Adipose tissue (tissue), 3 donors: Measurements from ENCODE around the gene SRM. TPM values are rescaled to one million over a fixed set of nuclear protein-coding genes. Genes with fewer than 3 reads are reported as not detected.
"Not testable (repeated sequence)": the region's sequence is repeated elsewhere in the genome, so short reads cannot be mapped to it uniquely, and the experiment has no call there.

Source experiments
- H3K27ac ChIP-seq: one replicate; pipeline ENCODE4 v1.5.1; 2013; ENCODE audit warnings: low read depth, low read length
- WGBS, 3 donors: extraction: QIAGEN DNeasy Blood & Tissue Kit; methylation state at CpG; one replicate each; pipeline ENCODE4 v1.1.7; 2013; 5-methylcytosine and 5-hydroxymethylcytosine counted together
- polyA plus RNA-seq, 3 donors: library from polyadenylated mRNA; stranded (reverse); fragments of 200-250 nt; gene quantifications; one replicate each; pipeline ENCODE4 v1.2.3, GENCODE V29; 2013
- donor health status: healthy with polysubstance abuse.
- donor health status: Bipolar disorder and iron deficiency.
- donor health status: healthy.

SRM gene
- polyA plus RNA-seq, 3 donors: 113 to 130 (median 120) TPM

DNA sequence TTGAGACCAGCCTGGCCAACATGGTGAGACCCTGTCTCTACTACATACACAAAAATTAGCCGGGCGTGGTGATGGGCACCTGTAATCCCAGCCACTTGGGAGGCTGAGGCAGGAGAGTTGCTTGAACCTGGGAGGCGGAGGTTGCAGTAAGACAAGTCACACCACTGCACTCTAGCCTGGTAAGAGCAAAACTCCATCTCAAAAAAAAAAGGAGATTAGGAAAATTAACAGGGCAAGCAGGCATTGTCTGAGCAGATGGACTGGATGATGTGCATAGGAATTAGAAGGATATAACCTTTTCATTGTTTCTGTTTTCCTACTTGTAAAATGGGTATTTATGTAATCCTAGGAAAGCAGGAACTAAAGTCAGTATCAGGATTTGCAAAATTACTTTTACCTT lies 31.8 kb downstream of the SRM start:
- no peak overlapping the region for H3K27ac ChIP-seq
- 91 to 98% (median 96%) methylated on average over 3 of the region's 3 CpGs for WGBS, 3 donors

DNA sequence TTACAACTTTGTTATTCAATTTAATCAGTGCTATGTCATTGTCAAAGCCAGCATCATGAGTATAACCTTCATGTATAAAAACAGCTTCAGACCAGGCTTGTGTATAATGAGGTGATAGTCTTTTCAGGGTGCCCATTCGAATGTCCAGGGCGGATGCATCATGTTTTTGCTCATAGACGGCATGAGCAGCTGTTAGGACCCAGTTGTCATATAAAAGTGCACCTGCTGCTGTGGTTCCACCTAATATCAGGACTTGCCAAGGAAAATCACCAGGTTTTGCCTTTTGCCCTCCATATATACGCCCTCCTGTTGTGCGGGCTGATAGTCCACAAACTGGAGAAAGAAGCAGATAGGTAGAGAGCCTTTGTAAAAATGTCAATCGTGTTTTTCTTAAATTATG lies 32.5 kb downstream of the SRM start:
- WGBS, 3 donors: 71 to 76% (median 76%) methylated on average over 6 of the region's 6 CpGs
- H3K27ac ChIP-seq: no peak overlapping the region

DNA sequence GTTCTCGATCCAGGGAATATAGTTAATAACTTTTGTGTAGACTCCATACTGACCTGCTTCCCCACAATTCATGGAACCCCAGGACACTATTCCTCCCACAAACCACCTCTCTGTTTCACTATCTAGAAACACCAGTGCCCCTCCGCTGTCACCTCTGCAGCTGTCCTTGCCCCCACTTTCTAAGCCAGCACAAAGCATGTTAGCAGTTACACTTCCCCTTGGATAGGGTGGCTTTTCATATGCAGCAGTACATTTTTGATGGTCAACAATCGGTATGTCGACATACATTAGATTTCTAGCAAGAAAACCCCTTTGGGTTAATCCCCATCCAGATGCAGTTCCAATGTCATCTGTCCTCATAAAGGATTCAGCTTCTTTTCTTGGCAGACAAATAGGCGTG lies 32.9 kb downstream of the SRM start:
- WGBS, 3 donors: 92 to 95% (median 92%) methylated on average over 5 of the region's 5 CpGs
- no peak overlapping the region for H3K27ac ChIP-seq

DNA sequence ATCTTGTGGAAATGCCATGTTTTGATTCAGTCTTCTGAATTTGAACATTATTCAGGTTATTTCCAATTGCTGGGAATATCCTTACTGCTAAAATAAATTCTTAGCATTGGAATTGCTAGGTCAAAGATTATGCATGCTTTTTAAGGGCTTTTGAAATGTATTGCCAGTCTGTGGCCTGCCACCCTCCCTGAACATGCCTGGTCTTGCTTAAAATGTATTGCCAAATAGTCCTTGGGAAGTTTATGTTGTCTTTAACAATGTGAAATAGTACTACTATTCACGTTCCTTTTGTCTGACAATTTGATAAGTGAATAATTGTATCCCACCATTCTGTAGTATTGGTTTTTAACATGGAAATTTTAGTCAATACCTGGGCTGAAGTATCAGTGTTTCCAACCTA lies 33.8 kb downstream of the SRM start:
- H3K27ac ChIP-seq: no peak overlapping the region
- 68 to 79% (median 69%) methylated on average over 1 of the region's 1 CpG for WGBS, 3 donors

DNA sequence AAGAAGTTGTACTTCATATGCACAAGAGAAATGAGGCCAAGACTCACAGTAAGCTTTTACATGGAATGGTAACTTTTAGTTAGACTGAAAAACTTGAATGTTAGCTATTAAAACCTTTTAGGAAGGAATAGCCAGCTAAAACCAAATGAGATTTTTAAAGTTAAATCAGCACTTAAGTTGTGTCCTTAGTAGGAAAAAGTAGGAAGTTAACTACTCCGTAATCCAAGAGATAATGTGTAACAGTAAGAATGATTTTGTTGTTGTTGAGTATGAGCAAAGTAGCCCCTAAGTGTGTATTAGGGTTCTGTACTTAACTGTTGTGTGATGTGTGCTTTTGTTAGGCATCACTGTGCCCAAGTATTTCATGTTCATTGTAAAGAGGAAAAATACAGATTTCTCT lies 34.2 kb downstream of the SRM start:
- H3K27ac ChIP-seq: no peak overlapping the region

DNA sequence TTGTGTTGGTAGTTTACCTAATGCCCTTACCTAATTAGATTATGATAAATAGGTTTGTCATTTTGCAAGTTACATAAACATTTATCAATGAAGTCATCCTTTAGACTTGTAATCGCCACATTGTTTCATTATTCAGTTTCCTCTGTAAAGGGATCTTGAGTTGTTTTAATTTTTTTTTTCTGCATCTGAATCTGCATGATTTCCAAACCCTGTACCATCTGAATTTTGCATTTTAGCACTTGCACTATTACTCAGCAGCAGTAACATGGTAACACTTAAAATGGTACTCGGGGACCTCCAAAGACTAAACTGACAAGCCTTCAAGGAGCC lies 35.0 kb downstream of the SRM start:
- WGBS, 3 donors: 80 to 89% (median 85%) methylated on average over 2 of the region's 2 CpGs
- H3K27ac ChIP-seq: no peak overlapping the region

More for the DNA sequence above, 34.2 kb downstream of the SRM start:
- 84 to 91% (median 87%) methylated on average over 1 of the region's 1 CpG for WGBS, 3 donors

DNA sequence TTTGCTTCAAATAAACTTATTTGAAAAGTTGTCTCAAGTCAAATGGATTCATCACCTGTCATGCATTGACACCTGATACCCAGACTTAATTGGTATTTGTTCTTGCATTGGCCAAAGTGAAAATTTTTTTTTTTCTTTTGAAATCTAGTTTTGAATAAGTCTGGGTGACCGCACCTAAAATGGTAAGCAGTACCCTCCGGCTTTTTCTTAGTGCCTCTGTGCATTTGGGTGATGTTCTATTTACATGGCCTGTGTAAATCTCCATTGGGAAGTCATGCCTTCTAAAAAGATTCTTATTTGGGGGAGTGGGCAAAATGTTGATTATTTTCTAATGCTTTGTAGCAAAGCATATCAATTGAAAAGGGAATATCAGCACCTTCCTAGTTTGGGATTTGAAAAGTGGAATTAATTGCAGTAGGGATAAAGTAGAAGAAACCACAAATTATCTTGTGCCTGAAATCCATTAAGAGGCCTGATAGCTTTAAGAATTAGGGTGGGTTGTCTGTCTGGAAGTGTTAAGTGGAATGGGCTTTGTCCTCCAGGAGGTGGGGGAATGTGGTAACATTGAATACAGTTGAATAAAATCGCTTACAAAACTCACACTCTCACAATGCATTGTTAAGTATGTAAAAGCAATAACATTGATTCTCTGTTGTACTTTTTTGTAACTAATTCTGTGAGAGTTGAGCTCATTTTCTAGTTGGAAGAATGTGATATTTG lies 35.5 kb downstream of the SRM start:
- H3K27ac ChIP-seq: no peak overlapping the region
- 91 to 93% (median 92%) methylated on average over 3 of the region's 3 CpGs for WGBS, 3 donors

DNA sequence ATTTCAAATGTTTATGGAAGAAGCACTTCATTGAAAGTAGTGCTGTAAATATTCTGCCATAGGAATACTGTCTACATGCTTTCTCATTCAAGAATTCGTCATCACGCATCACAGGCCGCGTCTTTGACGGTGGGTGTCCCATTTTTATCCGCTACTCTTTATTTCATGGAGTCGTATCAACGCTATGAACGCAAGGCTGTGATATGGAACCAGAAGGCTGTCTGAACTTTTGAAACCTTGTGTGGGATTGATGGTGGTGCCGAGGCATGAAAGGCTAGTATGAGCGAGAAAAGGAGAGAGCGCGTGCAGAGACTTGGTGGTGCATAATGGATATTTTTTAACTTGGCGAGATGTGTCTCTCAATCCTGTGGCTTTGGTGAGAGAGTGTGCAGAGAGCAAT lies 36.6 kb downstream of the SRM start:
- WGBS, 3 donors: 92 to 94% (median 94%) methylated on average over 14 of the region's 14 CpGs
- no peak overlapping the region for H3K27ac ChIP-seq

DNA sequence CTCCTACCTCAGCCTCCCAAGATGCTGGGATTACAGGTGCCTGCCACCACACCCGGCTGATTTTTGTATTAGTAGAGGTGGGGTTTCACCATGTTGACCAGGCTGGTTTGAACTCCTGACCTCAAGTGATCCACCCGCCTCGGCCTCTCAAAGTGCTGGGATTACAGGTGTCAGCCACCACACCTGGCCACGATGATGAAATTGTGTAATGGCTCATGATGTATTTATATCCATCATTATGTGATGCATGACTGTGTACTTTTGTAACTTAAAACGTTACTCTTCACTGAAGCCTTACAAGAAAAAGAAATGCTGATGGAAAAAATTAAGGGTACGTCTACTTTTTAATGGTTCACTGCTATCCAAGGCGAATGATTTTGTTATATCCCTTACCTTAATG lies 39.8 kb downstream of the SRM start:
- H3K27ac ChIP-seq: no peak overlapping the region
- 91% methylated on average over 7 of the region's 7 CpGs for WGBS, 3 donors

DNA sequence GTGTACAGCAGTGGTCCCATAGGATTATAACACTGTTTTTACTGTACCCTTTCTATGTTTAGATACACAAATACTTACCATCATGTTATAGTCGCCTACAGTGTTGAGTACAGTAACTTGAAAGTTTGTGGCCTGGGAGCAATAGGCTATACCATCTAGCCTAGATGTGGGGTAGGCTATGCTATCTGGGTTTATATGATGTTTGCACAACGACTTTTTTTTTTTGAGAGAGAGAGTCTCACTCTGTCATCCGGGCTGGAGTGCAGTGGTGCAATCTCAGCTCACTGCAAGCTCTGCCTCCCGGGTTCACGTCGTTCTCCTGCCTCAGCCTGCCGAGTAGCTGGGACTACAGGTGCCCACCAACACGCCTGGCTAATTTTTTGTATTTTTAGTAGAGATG lies 40.5 kb downstream of the SRM start:
- WGBS, 3 donors: 74 to 80% (median 77%) methylated on average over 7 to 8 of the region's 8 CpGs
- not testable (repeated sequence) for H3K27ac ChIP-seq

DNA sequence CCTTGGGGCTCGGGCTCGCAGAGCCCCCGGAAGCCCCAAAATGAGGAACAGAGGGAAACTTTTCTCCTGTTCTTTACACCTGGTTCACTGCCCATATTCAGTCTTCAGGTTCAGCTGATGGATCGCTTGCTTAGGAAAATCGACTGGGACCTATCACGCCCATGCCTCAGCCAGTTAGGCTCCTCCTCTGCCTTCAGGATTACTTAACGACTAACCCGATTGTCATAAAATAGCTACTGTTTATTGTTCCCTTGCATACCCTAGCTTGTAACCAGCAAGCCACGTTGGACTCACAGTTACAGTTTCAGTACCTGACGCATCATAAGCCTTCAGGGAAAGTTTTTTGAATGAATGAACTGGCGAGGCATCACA lies 46.7 kb downstream of the SRM start:
- 1 to 2% (median 2%) methylated on average over 11 of the region's 11 CpGs for WGBS, 3 donors
- H3K27ac ChIP-seq: peak overlapping the region; percentile 88

DNA sequence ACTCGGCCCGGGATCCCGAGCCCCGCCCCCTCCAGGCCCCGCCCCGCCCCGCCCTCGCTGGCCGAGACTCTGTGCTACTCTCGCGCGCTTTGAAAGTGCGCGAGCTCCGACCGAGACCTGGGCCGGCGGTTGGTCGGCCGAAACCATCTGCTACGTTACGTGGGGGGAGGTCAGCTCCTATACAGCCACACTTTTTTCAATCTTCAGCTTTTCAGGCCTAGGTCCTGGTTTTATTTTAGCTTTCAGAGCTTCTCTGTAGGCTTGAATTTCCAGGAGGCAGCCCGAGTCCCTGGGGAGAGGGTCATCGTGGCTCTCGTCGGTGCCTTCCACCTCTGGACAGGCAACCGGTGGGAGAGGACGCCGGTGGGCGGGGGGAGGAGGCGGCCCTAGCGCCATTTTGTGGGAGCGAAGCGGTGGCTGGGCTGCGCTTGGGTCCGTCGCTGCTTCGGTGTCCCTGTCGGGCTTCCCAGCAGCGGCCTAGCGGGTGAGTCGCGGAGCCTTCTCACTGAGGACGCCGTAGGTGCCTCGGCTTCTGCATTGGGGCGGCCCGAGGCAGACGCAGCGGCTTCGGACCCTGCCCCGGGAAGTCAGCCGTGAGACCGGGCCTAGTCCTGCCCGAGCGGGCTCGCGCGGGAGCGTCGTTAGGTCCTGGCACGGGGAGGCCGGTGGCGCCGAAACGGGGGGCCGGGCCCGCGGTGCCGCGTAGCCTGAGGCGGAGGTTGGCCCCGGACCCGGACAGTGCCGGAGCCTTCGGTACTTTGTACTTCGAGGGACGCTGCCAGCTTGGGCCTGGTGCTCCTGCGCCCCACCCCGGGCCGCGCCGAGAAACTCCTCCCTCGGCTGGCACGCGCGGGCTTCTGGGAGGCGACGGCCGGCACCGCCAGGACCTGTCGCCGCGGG lies 47.3 kb downstream of the SRM start, which contains the start of gene TARDBP:
Gene TARDBP (plus strand): TSS at position 395 of the 900 bp plus-strand sequence. CDS start 1,074 bp downstream, outside the sequence.
- WGBS, 3 donors: 0% methylated on average over 78 to 94 of the region's 94 CpGs
- peak within 1 kb of the TSS; percentile 88 for H3K27ac ChIP-seq

Other genes starting within 250 kb of the SRM start
- 100 to 1,000 TPM in 2 of 3 donors, 10 to 100 TPM in 1; 54.7 to 152 (median 132) TPM for gene TARDBP, start 47.4 kb downstream of the SRM start, polyA plus RNA-seq
- under 1 TPM in 2 of 3 donors, not detected in 1; 0.02 to 0.04 TPM for gene MASP2, start 12.8 kb downstream of the SRM start, polyA plus RNA-seq
- 10 to 100 TPM; 21.2 to 31.6 (median 25.1) TPM for gene EXOSC10, start 39.9 kb upstream of the SRM start, polyA plus RNA-seq
- gene ANGPTL7, start 129.3 kb upstream of the SRM start, polyA plus RNA-seq: 1 to 10 TPM in 2 of 3 donors, under 1 TPM in 1; 0.45 to 1.7 (median 1.1) TPM
- gene MTOR, start 202.5 kb upstream of the SRM start, polyA plus RNA-seq: 10 to 100 TPM in 2 of 3 donors, 1 to 10 TPM in 1; 8.7 to 16.9 (median 12.6) TPM
- gene UBIAD1, start 213.2 kb upstream of the SRM start, polyA plus RNA-seq: 10 to 100 TPM in 1 of 3 donors, 1 to 10 TPM in 2; 3.1 to 10.3 (median 7.2) TPM